ENCODE measurements around the gene HNRNPLL.
A peak's percentile ranks its signal among the peaks of the same experiment; 100 is the strongest.

The HNRNPLL gene

GRCh38 chr2:38561691-38562090 lies 41.0 kb downstream of the HNRNPLL start:
- ChIA-PET CTCF (interaction anchor here (0.6 kb wide), 1 partner anchor 24 kb away, joined by 3 read pairs; no protein-coding TSS in a partner anchor), POLR2A (ENCODE audit: low non-redundant PET) (no interaction called here)
- no peak overlapping the region for H3K27ac ChIP-seq
- no peak for DNase-seq (ENCODE audit: low spot score)
- no peak for TF ChIP-seq CTCF (conservative IDR thresholded peaks at IDR 0.05; ENCODE audit: low read depth)

- no peak overlapping the region for H3K27ac ChIP-seq
- ChIA-PET POLR2A (ENCODE audit: low non-redundant PET) (no interaction called here), CTCF (no interaction called here)
- no peak for TF ChIP-seq CTCF (conservative IDR thresholded peaks at IDR 0.05; ENCODE audit: low read depth)
- no peak for DNase-seq (ENCODE audit: low spot score)
Measured at GRCh38 chr2:38560092-38560491, 42.6 kb downstream of the HNRNPLL start.

- ChIA-PET CTCF (interaction anchor here (1.0 kb wide), 1 partner anchor 22 kb away, joined by 3 read pairs; no protein-coding TSS in a partner anchor), POLR2A (ENCODE audit: low non-redundant PET) (no interaction called here)
- DNase-seq (ENCODE audit: low spot score): no peak
- TF ChIP-seq CTCF (conservative IDR thresholded peaks at IDR 0.05; ENCODE audit: low read depth): no peak
- no peak overlapping the region for H3K27ac ChIP-seq
Measured at GRCh38 chr2:38557981-38558380, 44.7 kb downstream of the HNRNPLL start.

GRCh38 chr2:38557217-38557616 lies 45.5 kb downstream of the HNRNPLL start:
- TF ChIP-seq CTCF (conservative IDR thresholded peaks at IDR 0.05; ENCODE audit: low read depth): no peak
- H3K27ac ChIP-seq: no peak overlapping the region
- POLR2A ChIA-PET (ENCODE audit: low non-redundant PET): no interaction called here
- CTCF ChIA-PET: interaction anchor here (1.0 kb wide), 1 partner anchor 21 kb away, joined by 3 read pairs; no protein-coding TSS in a partner anchor
- no peak for DNase-seq (ENCODE audit: low spot score)

GRCh38 chr2:38556006-38556801 lies 46.5 kb downstream of the HNRNPLL start:
- DNase-seq (ENCODE audit: low spot score): no peak
- H3K27ac ChIP-seq: no peak overlapping the region
- ChIA-PET CTCF (interaction anchor here (0.6 to 1.5 kb wide), 6 partner anchors 8 to 233 kb away, joined by 3 to 9 read pairs (median 3); no protein-coding TSS in a partner anchor), POLR2A (ENCODE audit: low non-redundant PET) (no interaction called here)
- no peak for TF ChIP-seq CTCF (conservative IDR thresholded peaks at IDR 0.05; ENCODE audit: low read depth)

GRCh38 chr2:38554973-38555595 lies 47.6 kb downstream of the HNRNPLL start:
- DNase-seq (ENCODE audit: low spot score): no peak
- TF ChIP-seq CTCF (conservative IDR thresholded peaks at IDR 0.05; ENCODE audit: low read depth): peak; percentile 22; the same call in 1 of the 2 replicates
- no peak overlapping the region for H3K27ac ChIP-seq
- ChIA-PET CTCF (interaction anchor here (0.6 to 1.5 kb wide), 11 partner anchors 9 to 600 kb away, joined by 3 to 9 read pairs (median 3); no protein-coding TSS in a partner anchor), POLR2A (ENCODE audit: low non-redundant PET) (no interaction called here)

All from RWPE1 (cell line).